Skeletal muscle satellite cell (primary cell): ENCODE measurements around the gene CTXN1.
"Not testable (repeated sequence)": the region's sequence is repeated elsewhere in the genome, so short reads cannot be mapped to it uniquely, and the experiment has no call there.

Source experiments
- H3K27me3 ChIP-seq: 2 replicates; pipeline ENCODE4 v1.7.0; 2013; ENCODE audit warnings: low read length; ENCODE audit not compliant: control insufficient read depth, insufficient read depth
- H3K36me3 ChIP-seq: 2 replicates; pipeline ENCODE4 v1.7.0; 2013; ENCODE audit warnings: mild to moderate bottlenecking, control low read depth, low read length; ENCODE audit not compliant: insufficient read depth
- H3K4me1 ChIP-seq: 2 replicates; pipeline ENCODE4 v1.7.0; 2013; ENCODE audit warnings: low read length; ENCODE audit not compliant: control insufficient read depth, insufficient read depth
- H3K4me2 ChIP-seq: 2 replicates; pipeline ENCODE4 v1.7.0; 2013; ENCODE audit warnings: mild to moderate bottlenecking, low read length
- H3K4me3 ChIP-seq: 2 replicates; pipeline ENCODE4 v1.7.0; 2013; ENCODE audit warnings: low read length
- H3K9ac ChIP-seq: 2 replicates; pipeline ENCODE4 v1.7.0; 2013; ENCODE audit warnings: mild to moderate bottlenecking, low read depth, low read length, moderate library complexity
- H3K9me3 ChIP-seq: replicated peaks from 2 replicates; pipeline ENCODE4 v1.7.0; 2013; ENCODE audit warnings: mild to moderate bottlenecking, control low read depth, low read length

Gene CTXN1

GRCh38 chr19:7930765-7931164, 4.8 kb upstream of the CTXN1 start:
- Histone ChIP-seq H3K4me2 (no peak overlapping the region), H3K9ac (no peak overlapping the region), H3K36me3 (peaks cover 50% of the 10 kb centered on the region), H3K4me3 (no peak overlapping the region), H3K27me3 (no peaks in the 10 kb centered on the region), H3K9me3 (no peaks in the 10 kb centered on the region), H3K4me1 (peaks cover 41% of the 10 kb centered on the region)

DNA sequence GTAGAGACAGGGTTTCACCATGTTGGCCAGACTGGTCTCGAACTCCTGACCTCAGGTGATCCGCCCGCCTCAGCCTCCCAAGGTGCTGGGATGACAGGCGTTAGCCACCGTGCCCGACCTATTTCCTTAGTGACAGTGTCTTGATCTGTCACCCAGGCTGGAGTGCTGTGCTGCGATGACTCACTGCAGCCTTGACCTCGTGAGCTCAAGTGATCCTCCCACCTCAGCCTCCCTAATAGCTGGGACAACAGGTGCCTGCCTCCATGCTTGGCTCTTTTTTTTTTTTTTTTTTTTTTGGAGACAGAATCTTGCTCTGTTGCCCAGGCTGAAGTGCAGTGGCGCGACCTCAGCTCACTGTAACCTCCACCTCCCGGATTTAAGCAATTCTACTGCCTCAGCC, 4.1 kb upstream of the CTXN1 start:
- Histone ChIP-seq H3K4me1 (peaks cover 44% of the 10 kb centered on the region), H3K36me3 (peaks cover 44% of the 10 kb centered on the region)
- H3K4me3 ChIP-seq, H3K9ac ChIP-seq, H3K27me3 ChIP-seq, H3K4me2 ChIP-seq, H3K9me3 ChIP-seq: not testable (repeated sequence)

- Histone ChIP-seq H3K27me3 (no peaks in the 10 kb centered on the region), H3K36me3 (peaks cover 40% of the 10 kb centered on the region), H3K4me1 (peaks cover 44% of the 10 kb centered on the region), H3K9me3 (no peaks in the 10 kb centered on the region), H3K9ac (peak overlapping the region; percentile 67), H3K4me3 (peak overlapping the region; percentile 52), H3K4me2 (peak overlapping the region; percentile 77)
Measured at GRCh38 chr19:7928741-7929701, 3.1 kb upstream of the CTXN1 start.

DNA sequence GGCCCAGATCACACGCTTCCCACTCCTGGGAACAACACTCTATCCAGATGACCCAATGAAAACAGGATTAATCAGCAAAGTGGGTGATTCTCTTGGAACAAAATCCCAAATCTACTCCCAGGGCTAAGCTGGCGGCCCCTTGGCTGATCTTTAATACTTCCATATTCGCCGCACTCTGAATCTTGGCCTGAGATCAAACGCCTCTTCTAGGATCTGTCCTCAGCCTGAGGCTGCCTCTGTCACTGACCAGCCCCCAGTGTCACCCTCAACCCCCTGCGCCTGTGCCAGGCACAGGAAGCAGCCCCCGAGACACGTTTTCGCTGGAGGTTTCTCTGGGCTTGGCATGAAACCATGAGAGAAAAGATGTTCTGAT, 2.4 kb upstream of the CTXN1 start:
- no peaks in the 10 kb centered on the region for H3K27me3 ChIP-seq
- H3K4me3 ChIP-seq: no peak overlapping the region
- peak overlapping the region; percentile 55 for H3K9ac ChIP-seq
- H3K36me3 ChIP-seq: peaks cover 35% of the 10 kb centered on the region
- H3K4me1 ChIP-seq: peaks cover 44% of the 10 kb centered on the region
- H3K4me2 ChIP-seq: peak overlapping the region; percentile 61
- no peaks in the 10 kb centered on the region for H3K9me3 ChIP-seq

GRCh38 chr19:7927605-7928333, 1.8 kb upstream of the CTXN1 start:
- Histone ChIP-seq H3K4me2 (peak overlapping the region; percentile 61), H3K9me3 (no peaks in the 10 kb centered on the region), H3K4me1 (peaks cover 44% of the 10 kb centered on the region), H3K9ac (peak overlapping the region; percentile 55), H3K36me3 (peaks cover 35% of the 10 kb centered on the region), H3K4me3 (no peak overlapping the region), H3K27me3 (no peaks in the 10 kb centered on the region)

- no peaks in the 10 kb centered on the region for H3K27me3 ChIP-seq
- peaks cover 35% of the 10 kb centered on the region for H3K36me3 ChIP-seq
- H3K4me3 ChIP-seq: no peak overlapping the region
- peaks cover 48% of the 10 kb centered on the region for H3K4me1 ChIP-seq
- H3K9ac ChIP-seq: no peak overlapping the region
- no peaks in the 10 kb centered on the region for H3K9me3 ChIP-seq
- H3K4me2 ChIP-seq: peak overlapping the region; percentile 87
Measured at GRCh38 chr19:7926727-7927604, 1.0 kb upstream of the CTXN1 start.

DNA sequence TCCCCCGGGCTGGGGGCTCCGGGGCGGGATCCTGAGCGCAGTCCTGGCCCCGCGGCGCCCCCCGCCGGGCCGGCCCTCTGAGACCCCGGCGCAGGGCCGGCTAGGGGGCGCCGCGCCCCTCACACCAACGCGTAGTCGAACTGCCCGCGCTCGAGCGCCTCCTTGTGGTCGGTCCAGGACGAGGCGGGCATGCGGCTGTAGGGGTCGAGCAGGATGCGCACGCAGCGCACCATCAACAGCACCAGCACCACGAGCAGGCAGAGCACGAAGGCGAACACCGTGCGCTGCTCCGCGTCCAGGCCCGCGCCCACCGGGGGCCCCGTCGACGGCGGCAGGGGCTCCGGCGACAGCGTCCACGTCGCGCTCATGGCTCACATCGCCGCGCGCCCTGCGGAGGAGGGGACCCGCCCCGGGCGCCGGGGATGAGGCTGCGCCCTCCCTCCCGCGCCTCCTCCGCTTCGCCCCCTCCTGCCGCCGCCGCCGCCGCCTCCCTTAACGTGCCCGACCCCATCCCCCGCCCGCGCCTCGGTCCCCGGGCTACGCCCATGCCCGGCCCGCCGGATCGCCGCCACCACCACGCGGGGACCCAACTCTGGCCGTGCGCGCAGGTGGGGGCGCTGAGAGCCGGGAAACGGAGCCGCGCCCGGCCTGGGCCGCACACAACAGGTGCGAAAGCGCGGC, 624 bp downstream of the CTXN1 start:
- peak overlapping the region; percentile 55 for H3K4me3 ChIP-seq
- H3K9ac ChIP-seq: no peak overlapping the region
- peaks cover 55% of the 10 kb centered on the region for H3K4me1 ChIP-seq

GRCh38 chr19:7924651-7925170, 1.2 kb downstream of the CTXN1 start:
- Histone ChIP-seq H3K4me2 (peak overlapping the region; percentile 69), H3K4me3 (no peak overlapping the region), H3K9me3 (no peaks in the 10 kb centered on the region), H3K27me3 (no peaks in the 10 kb centered on the region), H3K9ac (no peak overlapping the region), H3K4me1 (peaks cover 53% of the 10 kb centered on the region), H3K36me3 (peaks cover 22% of the 10 kb centered on the region)

More for the DNA sequence above, 624 bp downstream of the CTXN1 start:
- Histone ChIP-seq H3K27me3 (no peaks in the 10 kb centered on the region), H3K9me3 (no peaks in the 10 kb centered on the region), H3K4me2 (peak overlapping the region; percentile 69), H3K36me3 (peaks cover 22% of the 10 kb centered on the region)

DNA sequence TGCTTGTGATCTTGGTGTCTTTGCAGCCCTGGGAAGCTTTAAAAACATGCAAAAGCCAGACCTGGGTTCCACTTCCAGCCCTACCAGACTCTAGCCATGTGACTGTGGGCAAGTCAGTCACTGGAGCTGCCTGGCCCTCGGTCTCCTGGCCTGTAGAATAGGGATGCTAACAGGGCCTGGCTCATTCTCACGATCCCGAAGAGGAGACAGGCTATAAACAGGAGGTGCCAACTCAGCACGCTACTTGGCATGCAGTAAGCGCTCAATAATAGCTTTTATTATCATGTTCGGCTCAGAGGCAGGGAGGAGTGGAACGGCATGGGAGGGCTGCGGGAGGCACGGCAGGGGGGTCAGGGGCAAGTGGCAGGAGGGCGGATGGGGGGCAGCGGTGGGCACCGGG, 1.7 kb downstream of the CTXN1 start:
- H3K4me2 ChIP-seq: no peak overlapping the region
- no peak overlapping the region for H3K9ac ChIP-seq
- H3K27me3 ChIP-seq: no peaks in the 10 kb centered on the region
- H3K36me3 ChIP-seq: peaks cover 22% of the 10 kb centered on the region
- H3K9me3 ChIP-seq: no peaks in the 10 kb centered on the region
- H3K4me1 ChIP-seq: peaks cover 53% of the 10 kb centered on the region
- no peak overlapping the region for H3K4me3 ChIP-seq

DNA sequence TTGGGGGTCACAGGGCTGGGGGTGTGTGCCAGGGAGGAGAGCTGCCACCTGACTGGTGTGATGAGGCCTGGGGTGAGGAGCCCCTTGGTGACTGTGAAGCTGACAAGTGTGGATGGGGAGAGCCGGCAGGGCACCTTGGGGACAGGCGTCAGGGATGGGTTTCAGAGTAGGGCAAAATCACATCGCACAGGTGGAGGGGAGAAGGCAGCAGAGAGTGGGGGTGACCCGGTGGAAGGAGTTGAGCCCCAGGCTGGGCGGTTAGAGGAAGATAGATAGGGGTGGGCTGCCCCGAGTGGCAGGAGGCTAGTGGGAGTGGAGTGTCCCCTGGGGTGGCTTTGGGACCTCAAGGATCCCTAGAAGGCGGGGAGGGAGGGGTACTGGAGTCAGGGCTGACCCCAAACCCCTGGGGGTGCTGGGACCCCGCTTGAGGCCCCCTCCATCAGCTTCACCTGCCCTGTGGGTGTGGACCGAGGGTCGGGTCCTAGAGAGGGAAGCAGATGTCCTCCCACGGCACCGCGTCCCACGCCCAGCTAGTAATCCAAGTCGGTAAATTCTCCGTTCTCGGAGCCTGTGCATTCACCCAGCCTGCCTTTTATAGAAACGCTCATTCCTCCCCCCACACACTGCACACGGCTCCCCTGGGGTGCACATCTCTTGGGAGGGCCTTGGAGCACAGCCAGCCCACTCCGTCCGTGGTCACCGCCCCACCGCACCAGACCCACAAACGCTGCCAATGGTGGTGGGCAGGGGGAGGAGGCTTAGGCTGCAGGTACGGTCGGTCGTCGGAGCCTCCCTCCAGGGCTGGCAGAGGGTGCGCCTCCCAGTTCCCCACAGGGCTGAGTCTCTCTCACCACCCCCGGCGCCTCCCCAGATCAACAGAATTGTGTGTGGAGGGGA, 2.4 kb downstream of the CTXN1 start:
- Histone ChIP-seq H3K36me3 (peaks cover 22% of the 10 kb centered on the region), H3K4me2 (no peak overlapping the region), H3K4me3 (no peak overlapping the region), H3K9me3 (no peaks in the 10 kb centered on the region), H3K4me1 (peaks cover 48% of the 10 kb centered on the region), H3K9ac (no peak overlapping the region), H3K27me3 (no peaks in the 10 kb centered on the region)
